Measurements from ENCODE around the gene CELF2. TPM values are rescaled to one million over a fixed set of nuclear protein-coding genes. Genes with fewer than 3 reads are reported as not detected.

Gene CELF2
- polyA plus RNA-seq, 1 donor from 2014 or later = 55.5 TPM

DNA sequence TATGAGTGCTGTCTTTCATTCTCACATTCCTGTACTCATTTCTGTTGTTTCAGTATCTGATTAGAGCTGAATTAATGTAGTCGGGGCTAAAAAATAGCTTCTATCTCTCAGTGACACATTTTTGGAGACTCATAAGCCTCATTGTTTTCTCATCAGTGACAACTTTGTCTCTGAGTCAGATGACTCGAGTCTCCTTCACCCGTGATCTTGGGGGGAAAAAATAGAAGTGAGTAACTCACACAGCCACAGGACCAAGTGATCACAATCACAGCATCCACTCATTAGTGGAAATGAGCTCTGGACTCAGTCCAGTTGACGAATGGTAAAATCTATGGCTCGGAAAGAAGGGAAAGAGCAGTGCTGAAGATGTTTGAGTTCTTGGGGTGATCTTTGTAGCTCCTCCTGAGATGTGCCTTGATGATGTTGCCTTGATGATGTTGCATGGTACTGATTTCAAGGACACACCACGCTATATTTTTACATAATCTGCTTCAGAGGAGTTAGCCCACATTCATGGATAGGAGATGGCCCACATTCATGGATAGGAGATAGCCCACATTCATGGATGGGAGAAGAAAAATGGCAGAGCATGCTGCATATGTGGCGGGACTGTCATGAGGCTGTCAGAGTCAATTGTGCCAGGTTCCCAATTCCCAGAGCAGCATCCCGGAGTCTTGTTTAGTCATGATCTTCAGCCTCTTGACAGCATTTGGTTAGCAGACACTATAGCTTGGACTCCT lies 214.7 kb downstream of the CELF2 start:
- H3K36me3 ChIP-seq (ENCODE audit: insufficient read depth, low read length) = peaks cover under 1% of the 10 kb centered on the region
- H3K9me3 ChIP-seq (ENCODE audit: low read length) = no peaks in the 10 kb centered on the region
- no peak overlapping the region for H3K4me3 ChIP-seq (ENCODE audit: low read length)
- no peak overlapping the region for H2AFZ ChIP-seq (ENCODE audit: low read depth, low read length)
- peaks cover 3% of the 10 kb centered on the region for H3F3A ChIP-seq (ENCODE audit: insufficient read depth, low read length, poor library complexity, severe bottlenecking)
- H3K79me2 ChIP-seq (replicated peaks; ENCODE audit: insufficient read depth, low read length) = peaks cover 12% of the 10 kb centered on the region
- no peak overlapping the region for H3K9ac ChIP-seq (ENCODE audit: low read length)
- H4K20me1 ChIP-seq (ENCODE audit: insufficient read depth) = no peaks in the 10 kb centered on the region
- TF ChIP-seq, protein P1, sequence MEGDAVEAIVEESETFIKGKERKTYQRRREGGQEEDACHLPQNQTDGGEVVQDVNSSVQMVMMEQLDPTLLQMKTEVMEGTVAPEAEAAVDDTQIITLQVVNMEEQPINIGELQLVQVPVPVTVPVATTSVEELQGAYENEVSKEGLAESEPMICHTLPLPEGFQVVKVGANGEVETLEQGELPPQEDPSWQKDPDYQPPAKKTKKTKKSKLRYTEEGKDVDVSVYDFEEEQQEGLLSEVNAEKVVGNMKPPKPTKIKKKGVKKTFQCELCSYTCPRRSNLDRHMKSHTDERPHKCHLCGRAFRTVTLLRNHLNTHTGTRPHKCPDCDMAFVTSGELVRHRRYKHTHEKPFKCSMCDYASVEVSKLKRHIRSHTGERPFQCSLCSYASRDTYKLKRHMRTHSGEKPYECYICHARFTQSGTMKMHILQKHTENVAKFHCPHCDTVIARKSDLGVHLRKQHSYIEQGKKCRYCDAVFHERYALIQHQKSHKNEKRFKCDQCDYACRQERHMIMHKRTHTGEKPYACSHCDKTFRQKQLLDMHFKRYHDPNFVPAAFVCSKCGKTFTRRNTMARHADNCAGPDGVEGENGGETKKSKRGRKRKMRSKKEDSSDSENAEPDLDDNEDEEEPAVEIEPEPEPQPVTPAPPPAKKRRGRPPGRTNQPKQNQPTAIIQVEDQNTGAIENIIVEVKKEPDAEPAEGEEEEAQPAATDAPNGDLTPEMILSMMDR (IDR thresholded peaks at IDR 0.05; ENCODE audit: poor library complexity, severe bottlenecking) = no peak
- TF ChIP-seq EP300 (conservative IDR thresholded peaks at IDR 0.05; ENCODE audit: poor library complexity, severe bottlenecking) = no peak
- TF ChIP-seq, protein P2, sequence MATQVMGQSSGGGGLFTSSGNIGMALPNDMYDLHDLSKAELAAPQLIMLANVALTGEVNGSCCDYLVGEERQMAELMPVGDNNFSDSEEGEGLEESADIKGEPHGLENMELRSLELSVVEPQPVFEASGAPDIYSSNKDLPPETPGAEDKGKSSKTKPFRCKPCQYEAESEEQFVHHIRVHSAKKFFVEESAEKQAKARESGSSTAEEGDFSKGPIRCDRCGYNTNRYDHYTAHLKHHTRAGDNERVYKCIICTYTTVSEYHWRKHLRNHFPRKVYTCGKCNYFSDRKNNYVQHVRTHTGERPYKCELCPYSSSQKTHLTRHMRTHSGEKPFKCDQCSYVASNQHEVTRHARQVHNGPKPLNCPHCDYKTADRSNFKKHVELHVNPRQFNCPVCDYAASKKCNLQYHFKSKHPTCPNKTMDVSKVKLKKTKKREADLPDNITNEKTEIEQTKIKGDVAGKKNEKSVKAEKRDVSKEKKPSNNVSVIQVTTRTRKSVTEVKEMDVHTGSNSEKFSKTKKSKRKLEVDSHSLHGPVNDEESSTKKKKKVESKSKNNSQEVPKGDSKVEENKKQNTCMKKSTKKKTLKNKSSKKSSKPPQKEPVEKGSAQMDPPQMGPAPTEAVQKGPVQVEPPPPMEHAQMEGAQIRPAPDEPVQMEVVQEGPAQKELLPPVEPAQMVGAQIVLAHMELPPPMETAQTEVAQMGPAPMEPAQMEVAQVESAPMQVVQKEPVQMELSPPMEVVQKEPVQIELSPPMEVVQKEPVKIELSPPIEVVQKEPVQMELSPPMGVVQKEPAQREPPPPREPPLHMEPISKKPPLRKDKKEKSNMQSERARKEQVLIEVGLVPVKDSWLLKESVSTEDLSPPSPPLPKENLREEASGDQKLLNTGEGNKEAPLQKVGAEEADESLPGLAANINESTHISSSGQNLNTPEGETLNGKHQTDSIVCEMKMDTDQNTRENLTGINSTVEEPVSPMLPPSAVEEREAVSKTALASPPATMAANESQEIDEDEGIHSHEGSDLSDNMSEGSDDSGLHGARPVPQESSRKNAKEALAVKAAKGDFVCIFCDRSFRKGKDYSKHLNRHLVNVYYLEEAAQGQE (IDR thresholded peaks at IDR 0.05; ENCODE audit: borderline replicate concordance) = no peak
- H3K27me3 ChIP-seq (ENCODE audit: insufficient read depth, low read depth, low read length) = no peaks in the 10 kb centered on the region
- no peaks in the 10 kb centered on the region for H3K9me2 ChIP-seq (ENCODE audit: insufficient read depth, low read length)
- H3K4me2 ChIP-seq (ENCODE audit: low read length) = no peak overlapping the region
- no peak overlapping the region for H3K27ac ChIP-seq (ENCODE audit: low read length)

DNA sequence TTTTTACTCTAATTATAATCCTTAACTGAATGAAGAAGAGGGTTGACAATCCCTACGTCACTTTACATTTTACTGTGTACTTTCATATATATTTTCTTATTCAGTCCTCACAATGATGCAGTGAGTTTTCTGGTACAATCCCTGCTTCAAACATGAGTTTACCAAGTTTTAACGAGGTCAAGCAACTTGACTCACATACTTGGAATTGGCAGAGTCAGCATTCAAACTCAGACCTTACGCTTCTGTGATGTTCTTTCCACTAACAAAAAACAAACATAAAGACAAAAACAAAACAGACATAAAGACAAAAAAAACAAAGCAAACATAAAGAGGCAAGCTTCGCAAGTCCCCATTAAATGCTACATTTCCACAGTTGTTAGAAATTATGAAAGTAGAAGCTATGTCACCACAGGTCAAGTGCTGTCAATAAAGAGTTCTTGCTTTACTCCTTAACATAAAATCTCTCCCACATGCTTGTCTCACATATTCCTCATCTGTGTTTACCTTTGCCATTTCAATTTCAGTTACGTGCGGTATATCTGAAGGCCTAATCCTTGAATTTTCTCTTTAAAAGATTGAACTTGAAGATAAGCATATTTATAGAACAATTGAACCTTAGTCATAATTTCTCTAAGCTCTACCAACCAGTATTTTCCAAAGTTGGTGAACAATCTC lies 217.3 kb downstream of the CELF2 start:
- Histone ChIP-seq H3K9me3 (ENCODE audit: low read length) (no peaks in the 10 kb centered on the region), H3K9ac (ENCODE audit: low read length) (no peak overlapping the region), H4K20me1 (ENCODE audit: insufficient read depth) (no peaks in the 10 kb centered on the region), H3K4me3 (ENCODE audit: low read length) (no peak overlapping the region), H3K27ac (ENCODE audit: low read length) (no peak overlapping the region), H3K79me2 (replicated peaks; ENCODE audit: insufficient read depth, low read length) (peaks cover 13% of the 10 kb centered on the region), H3K4me2 (ENCODE audit: low read length) (no peak overlapping the region), H3F3A (ENCODE audit: insufficient read depth, low read length, poor library complexity, severe bottlenecking) (peaks cover 3% of the 10 kb centered on the region), H2AFZ (ENCODE audit: low read depth, low read length) (no peak overlapping the region), H3K36me3 (ENCODE audit: insufficient read depth, low read length) (no peaks in the 10 kb centered on the region), H3K27me3 (ENCODE audit: insufficient read depth, low read depth, low read length) (no peaks in the 10 kb centered on the region), H3K9me2 (ENCODE audit: insufficient read depth, low read length) (no peaks in the 10 kb centered on the region)
- TF ChIP-seq POLR2AphosphoS5 (IDR thresholded peaks at IDR 0.05) = no peak
- TF ChIP-seq SMC3 (conservative IDR thresholded peaks at IDR 0.05; ENCODE audit: poor library complexity) = no peak
- no peak for TF ChIP-seq EP300 (conservative IDR thresholded peaks at IDR 0.05; ENCODE audit: poor library complexity, severe bottlenecking)
- TF ChIP-seq, protein P2 (IDR thresholded peaks at IDR 0.05; ENCODE audit: borderline replicate concordance) = no peak
- TF ChIP-seq, protein P1 (IDR thresholded peaks at IDR 0.05; ENCODE audit: poor library complexity, severe bottlenecking) = no peak
- no peak for TF ChIP-seq TAF1 (IDR thresholded peaks at IDR 0.05; ENCODE audit: low read depth)
- TF ChIP-seq RAD21 (conservative IDR thresholded peaks at IDR 0.05) = no peak
- no peak for TF ChIP-seq MXI1 (conservative IDR thresholded peaks at IDR 0.05; ENCODE audit: poor library complexity, severe bottlenecking)
- no peak for TF ChIP-seq EZH2 (IDR thresholded peaks at IDR 0.05; ENCODE audit: borderline replicate concordance, insufficient read depth, low read length, poor library complexity, severe bottlenecking)
